RWPE2 (cell line): ENCODE data around the gene NUDT1.

ENCODE experiments used
- ATAC-seq: fragments of 200-7000 bp; cut with Tn5 transposase; 3 replicates; pipeline ENCODE4 v1.9.1; 2021; ENCODE audit warnings: low read depth
- DNase-seq: peaks from one replicate; pipeline ENCODE4 v3.0.0-alpha.2; 2020; ENCODE audit warnings: low spot score
- H3K27ac ChIP-seq: fragments of 450-650 bp; 2 replicates; pipeline ENCODE4 v1.5.1; 2017; ENCODE audit warnings: mild to moderate bottlenecking; ENCODE audit not compliant: poor library complexity, severe bottlenecking
- H3K27me3 ChIP-seq: fragments of 250-450 bp; sonication (Bioruptor Pico); 2 replicates; pipeline ENCODE4 v1.5.1; 2021; ENCODE audit warnings: mild to moderate bottlenecking, moderate library complexity; ENCODE audit not compliant: insufficient read depth, poor library complexity, severe bottlenecking
- H3K36me3 ChIP-seq: fragments of 250-450 bp; sonication (Bioruptor Pico); 2 replicates; pipeline ENCODE4 v1.5.1; 2020; ENCODE audit warnings: low read depth, mild to moderate bottlenecking, moderate library complexity
- H3K4me1 ChIP-seq: fragments of 250-450 bp; sonication (Bioruptor Pico); 2 replicates; pipeline ENCODE4 v1.5.1; 2021; ENCODE audit warnings: mild to moderate bottlenecking, moderate library complexity; ENCODE audit not compliant: insufficient read depth, poor library complexity, severe bottlenecking
- H3K4me3 ChIP-seq: fragments of 250-450 bp; sonication (Bioruptor Pico); 2 replicates; pipeline ENCODE4 v1.5.1; 2021; ENCODE audit warnings: mild to moderate bottlenecking, moderate library complexity; ENCODE audit not compliant: severe bottlenecking
- H3K9me3 ChIP-seq: fragments of 250-450 bp; sonication (Bioruptor Pico); 2 replicates; pipeline ENCODE4 v1.5.1; 2021; ENCODE audit warnings: mild to moderate bottlenecking, moderate library complexity; ENCODE audit not compliant: severe bottlenecking
- TF ChIP-seq, protein P1 (sequence below): fragments of 450-650 bp; IDR thresholded peaks from one replicate; pipeline ENCODE4 v1.5.1; 2017; ENCODE audit warnings: mild to moderate bottlenecking, moderate library complexity; ENCODE audit not compliant: poor library complexity, severe bottlenecking

NUDT1 gene

DNA sequence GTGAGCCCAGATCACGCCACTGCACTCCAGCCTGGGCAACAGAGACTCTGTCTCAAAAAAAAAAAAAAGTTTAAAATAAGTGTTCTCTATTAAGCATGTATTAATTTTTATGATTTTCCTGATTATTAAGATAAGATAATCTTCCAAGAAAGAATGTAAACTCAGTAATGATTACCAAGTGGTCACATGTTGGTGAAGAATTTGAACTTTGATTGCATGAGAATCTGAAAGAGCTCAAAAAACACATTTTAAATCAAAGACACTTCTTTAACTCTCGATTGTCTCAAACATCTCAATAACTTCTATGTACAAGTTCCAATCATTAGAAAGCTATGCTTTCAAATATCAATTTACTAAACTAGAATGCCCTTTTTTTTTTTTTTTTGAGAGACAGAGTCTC, 38.4 kb downstream of the NUDT1 start:
- DNase-seq (no peak), ATAC-seq (no peak)
- H3K27me3 ChIP-seq: no peaks in the 10 kb centered on the region
- no peaks in the 10 kb centered on the region for H3K9me3 ChIP-seq
- H3K4me1 ChIP-seq: no peaks in the 10 kb centered on the region
- TF ChIP-seq, protein P1, sequence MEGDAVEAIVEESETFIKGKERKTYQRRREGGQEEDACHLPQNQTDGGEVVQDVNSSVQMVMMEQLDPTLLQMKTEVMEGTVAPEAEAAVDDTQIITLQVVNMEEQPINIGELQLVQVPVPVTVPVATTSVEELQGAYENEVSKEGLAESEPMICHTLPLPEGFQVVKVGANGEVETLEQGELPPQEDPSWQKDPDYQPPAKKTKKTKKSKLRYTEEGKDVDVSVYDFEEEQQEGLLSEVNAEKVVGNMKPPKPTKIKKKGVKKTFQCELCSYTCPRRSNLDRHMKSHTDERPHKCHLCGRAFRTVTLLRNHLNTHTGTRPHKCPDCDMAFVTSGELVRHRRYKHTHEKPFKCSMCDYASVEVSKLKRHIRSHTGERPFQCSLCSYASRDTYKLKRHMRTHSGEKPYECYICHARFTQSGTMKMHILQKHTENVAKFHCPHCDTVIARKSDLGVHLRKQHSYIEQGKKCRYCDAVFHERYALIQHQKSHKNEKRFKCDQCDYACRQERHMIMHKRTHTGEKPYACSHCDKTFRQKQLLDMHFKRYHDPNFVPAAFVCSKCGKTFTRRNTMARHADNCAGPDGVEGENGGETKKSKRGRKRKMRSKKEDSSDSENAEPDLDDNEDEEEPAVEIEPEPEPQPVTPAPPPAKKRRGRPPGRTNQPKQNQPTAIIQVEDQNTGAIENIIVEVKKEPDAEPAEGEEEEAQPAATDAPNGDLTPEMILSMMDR: no peak
- no peak overlapping the region for H3K4me3 ChIP-seq
- no peak overlapping the region for H3K27ac ChIP-seq
- no peaks in the 10 kb centered on the region for H3K36me3 ChIP-seq

DNA sequence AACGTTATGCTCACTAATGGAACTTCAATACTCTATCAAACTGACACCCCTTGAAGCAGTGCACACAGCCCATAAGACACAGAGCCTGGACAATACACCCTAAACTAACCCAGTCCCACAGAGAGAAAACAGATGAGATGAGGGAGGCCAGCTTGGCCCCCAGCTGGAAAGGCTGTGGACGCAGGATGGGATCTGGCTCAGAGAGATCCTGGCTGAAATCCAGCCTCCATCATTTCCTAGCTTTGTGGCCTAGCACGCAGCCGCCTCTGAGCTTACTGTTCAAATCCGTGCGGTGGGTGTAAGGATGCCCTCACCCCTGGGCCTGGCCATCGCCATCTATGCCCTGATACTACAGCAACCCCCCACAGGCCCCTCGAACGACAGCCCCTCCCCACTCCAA, 39.5 kb downstream of the NUDT1 start:
- Histone ChIP-seq H3K27ac (no peak overlapping the region), H3K4me3 (no peak overlapping the region), H3K4me1 (no peaks in the 10 kb centered on the region), H3K27me3 (no peaks in the 10 kb centered on the region), H3K36me3 (no peaks in the 10 kb centered on the region), H3K9me3 (no peaks in the 10 kb centered on the region)
- TF ChIP-seq, protein P1: no peak
- no peak for ATAC-seq
- DNase-seq: no peak

DNA sequence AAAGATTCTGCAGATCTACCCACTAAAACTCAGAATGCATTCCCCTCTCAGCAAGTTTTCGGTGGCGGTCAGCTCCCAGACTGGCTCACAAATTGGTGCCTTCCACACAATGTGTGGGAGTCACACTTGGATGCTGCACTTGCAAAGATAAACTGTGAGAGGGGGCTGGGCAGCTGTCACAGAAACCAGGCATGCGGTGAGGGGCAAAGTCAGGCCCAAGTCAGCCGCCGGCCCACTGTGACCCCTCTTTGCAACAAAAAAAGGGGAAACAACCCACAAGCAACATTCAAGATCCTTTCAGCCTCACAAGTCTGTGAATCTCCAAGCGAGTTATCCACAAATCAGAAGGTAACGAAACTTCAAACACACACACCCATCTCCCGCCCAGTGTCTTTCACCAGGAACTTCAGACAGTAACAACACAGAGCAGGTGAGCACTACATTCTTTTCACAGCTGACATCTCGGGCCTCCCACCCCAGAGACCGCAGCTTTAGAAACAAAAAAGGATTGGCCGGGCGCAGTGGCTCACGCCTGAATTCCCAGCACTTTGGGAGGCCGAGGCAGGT, 40.2 kb downstream of the NUDT1 start:
- DNase-seq (no peak), ATAC-seq (no peak)
- H3K4me1 ChIP-seq: no peaks in the 10 kb centered on the region
- TF ChIP-seq, protein P1: no peak
- H3K27me3 ChIP-seq: no peaks in the 10 kb centered on the region
- no peak overlapping the region for H3K4me3 ChIP-seq
- no peak overlapping the region for H3K27ac ChIP-seq
- no peaks in the 10 kb centered on the region for H3K9me3 ChIP-seq
- H3K36me3 ChIP-seq: no peaks in the 10 kb centered on the region

DNA sequence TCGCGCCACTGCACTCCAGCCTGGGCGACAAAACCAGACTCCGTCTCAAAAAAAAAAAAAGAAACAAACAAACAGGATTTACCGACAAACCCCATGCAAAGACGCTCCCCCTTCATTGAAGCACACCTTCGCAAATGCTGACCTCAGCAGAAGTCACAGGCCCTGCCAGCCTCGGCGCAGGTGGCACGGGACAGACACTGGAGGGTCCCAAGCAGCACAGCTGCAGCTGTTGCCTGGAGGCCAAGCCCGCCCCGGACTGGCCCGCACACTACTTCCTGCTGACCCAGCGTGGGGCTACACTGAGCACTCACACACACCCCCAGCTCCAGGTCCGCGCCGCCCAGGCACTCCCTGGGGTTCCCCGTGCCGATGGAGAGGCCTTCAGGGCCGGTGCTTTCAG, 41.0 kb downstream of the NUDT1 start:
- no peaks in the 10 kb centered on the region for H3K4me1 ChIP-seq
- no peak overlapping the region for H3K4me3 ChIP-seq
- H3K36me3 ChIP-seq: no peaks in the 10 kb centered on the region
- no peaks in the 10 kb centered on the region for H3K9me3 ChIP-seq
- TF ChIP-seq, protein P1: no peak
- no peaks in the 10 kb centered on the region for H3K27me3 ChIP-seq
- H3K27ac ChIP-seq: no peak overlapping the region
- no peak for DNase-seq
- ATAC-seq: no peak

DNA sequence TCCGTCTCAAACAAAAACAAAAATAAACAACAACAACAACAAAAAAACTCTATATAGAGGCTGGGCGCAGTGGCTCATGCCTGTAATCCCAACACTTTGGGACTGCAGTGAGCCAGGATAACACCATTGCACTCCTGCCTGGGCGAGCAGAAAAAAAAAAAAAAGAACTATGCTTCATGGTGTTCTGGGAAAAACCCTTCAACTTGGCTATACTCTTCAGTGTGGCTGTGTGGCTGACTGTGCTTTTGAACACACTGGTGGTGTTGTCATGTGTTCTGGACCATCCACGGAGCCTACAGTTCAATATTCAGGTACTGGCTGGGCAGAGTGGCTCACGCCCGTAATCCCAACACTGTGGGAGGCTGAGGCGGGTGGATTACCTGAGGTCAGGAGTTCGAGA, 45.7 kb downstream of the NUDT1 start:
- TF ChIP-seq, protein P1: no peak
- Histone ChIP-seq H3K4me1 (no peaks in the 10 kb centered on the region), H3K9me3 (no peaks in the 10 kb centered on the region), H3K4me3 (no peak overlapping the region), H3K27me3 (no peaks in the 10 kb centered on the region), H3K27ac (no peak overlapping the region), H3K36me3 (no peaks in the 10 kb centered on the region)
- DNase-seq (no peak), ATAC-seq (no peak)
